Epidermal melanocyte (primary cell): ENCODE data around the gene EEFSEC.

Experiments
- DNase-seq: peaks from one replicate; pipeline ENCODE4 v3.0.0; 2011; ENCODE audit warnings: low spot score; ENCODE audit not compliant: insufficient read length

The EEFSEC gene

DNA sequence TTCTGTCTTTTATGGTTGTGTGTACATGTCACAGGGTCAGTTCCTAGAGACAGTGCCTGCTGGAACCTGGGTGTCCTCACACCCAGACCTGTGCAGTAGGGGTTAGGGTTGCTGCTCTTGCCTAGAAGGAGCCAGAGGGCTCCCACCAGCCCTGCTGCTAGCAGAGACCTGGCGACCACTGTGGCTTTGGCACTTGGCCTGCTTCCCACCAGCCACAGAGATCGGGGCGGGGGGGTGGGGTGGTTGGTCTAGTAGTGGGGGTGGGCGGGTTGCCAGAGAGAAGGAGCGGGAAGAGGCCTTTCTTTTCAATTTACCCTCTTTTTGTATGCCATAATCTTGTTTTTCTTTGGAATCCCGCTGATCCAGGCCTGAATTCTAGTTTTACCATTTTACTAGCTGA lies 29.4 kb downstream of the EEFSEC start:
- DNase-seq, result no peak

- no peak for DNase-seq
Measured at GRCh38 chr3:128185630-128186447, 32.6 kb downstream of the EEFSEC start.

DNA sequence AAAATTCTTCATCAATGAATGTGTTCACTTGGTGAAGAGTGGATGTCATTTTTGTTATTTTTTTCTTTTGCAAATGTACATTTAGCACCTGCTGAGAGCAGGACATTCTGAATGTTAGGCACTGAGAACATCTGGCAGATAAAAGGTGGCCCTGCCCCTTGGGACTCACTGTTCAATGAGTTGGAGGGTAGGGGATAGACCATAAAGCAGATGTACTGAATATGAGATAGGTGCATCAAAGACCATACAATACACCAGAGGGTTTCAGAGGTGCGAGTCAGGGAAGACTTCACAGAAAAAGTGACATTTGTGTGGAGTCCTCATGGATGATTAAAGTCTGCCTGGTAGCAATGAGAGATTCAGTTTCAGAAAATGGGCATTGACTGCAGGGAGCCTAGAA lies 34.2 kb downstream of the EEFSEC start:
- DNase-seq, result no peak

DNA sequence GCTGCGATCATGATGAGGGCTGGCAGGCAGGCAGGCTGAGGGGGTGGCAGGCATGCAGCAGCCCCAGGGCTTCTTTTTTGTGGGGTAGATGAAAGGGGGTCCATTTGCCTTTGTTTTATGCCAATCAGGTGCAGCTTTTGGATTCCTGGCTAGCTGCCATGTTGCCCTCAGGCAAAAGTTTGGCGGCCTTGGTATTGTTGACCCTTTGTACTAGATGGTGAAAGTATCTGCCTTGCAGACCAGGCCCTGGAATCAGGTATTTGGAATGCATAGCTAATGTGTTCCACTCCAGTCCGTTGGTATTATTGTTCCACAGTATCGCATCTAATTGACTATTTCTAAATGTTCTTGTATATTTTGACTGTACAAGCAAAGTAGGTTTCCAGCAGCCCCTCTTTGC lies 35.0 kb downstream of the EEFSEC start:
- DNase-seq, result no peak

DNA sequence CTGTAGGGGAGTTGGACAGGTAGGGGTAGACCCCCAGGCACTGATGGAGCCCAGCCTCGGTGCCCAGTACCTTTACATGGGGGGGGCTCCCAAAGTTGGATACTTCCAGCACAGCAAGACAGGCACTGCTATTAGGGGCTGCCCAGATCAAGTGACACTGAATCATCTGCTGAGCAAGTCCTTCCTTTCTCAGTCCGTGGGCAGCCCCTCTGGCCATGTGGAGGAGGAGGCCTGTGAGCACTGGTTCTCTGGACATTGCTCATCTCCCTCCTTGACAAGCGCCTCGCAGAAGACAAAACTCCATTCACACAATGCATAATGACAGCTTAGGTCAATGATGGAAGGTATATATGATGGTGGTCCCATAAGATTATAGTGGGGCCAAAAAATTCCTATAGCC lies 35.7 kb downstream of the EEFSEC start:
- no peak for DNase-seq

- no peak for DNase-seq
Measured at GRCh38 chr3:128190501-128190900, 37.2 kb downstream of the EEFSEC start.

DNA sequence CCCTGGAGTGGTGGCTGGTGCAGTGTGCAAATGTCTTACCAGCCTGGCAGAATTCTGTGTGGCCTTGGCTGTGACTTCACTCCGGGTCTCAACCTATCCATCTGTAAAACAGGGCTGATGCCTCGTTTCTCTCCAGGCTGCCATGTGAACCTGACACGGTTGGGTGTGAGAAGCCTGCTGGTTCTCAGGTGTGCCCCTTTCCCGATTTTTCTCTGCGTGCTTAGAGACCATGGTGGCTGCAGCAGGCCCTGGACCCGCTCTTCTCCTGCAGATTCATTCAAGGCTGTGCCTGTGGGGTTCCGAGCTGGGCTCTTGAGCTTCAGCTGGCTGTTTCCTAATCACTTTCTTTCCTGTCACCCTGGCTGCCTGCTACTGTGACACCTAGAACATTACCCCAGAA lies 38.9 kb downstream of the EEFSEC start:
- no peak for DNase-seq

DNA sequence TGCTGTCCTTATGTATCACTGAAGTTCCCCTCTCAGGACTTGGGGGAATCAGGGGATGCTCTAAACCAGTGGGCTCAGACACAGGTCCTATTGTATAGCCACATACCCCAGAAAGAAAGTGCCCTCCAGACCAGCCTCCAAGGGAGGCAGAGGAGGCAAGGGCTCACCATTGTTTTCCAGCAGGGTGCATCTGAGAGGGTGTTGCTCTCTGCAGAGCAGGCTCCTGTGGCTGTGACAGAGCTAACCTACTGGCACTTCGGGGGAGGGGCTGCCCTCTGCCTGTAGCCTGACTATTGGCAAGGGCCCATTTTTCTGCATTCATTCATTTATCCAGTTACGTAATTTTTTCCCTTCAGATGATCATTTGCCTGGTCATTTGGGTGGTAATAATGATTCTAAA lies 39.9 kb downstream of the EEFSEC start:
- DNase-seq, result no peak

DNA sequence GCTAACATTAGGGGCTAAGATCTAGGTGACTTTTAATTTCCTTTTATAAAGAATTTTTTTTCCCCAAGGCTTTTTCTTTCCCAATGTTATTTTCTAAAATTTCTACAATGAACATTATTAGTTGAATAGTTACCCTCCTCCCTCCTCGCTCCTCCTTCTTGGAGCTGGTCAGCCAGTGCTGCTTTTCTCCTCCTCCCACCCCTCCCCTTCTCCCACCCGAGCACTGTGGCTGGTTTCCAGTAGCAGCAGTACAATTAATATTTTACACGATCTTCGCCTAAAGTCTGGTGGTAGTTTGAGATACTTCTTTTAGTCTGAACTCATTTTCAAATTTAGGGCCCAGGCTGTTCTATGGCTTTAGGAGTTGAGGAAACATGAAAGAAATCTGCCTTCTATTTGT lies 41.6 kb downstream of the EEFSEC start:
- no peak for DNase-seq

DNA sequence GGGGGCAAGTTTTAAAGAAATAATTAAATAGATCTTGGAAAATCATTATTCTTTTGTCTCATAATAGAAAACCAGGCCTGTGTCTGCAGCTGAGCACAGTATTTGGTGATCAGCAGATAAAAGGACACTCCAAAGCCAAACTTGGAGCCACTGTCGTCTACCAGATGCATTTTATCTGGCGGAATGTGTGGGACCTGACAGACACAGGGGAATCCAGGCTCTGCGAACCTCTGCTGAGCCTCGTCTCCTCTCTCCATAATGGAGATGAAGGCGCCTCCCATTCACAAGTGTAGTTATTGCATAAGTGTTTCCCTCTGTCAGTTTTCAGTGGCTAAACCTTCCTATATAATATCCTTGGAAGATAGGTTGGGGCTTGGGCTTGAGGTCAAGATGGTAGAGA lies 42.1 kb downstream of the EEFSEC start:
- DNase-seq, result no peak

GRCh38 chr3:128195802-128196201 lies 42.5 kb downstream of the EEFSEC start:
- DNase-seq, result no peak

GRCh38 chr3:128196647-128197046 lies 43.4 kb downstream of the EEFSEC start:
- no peak for DNase-seq

- DNase-seq, result peak; percentile 41
Measured at GRCh38 chr3:128197855-128198254, 44.6 kb downstream of the EEFSEC start.

DNA sequence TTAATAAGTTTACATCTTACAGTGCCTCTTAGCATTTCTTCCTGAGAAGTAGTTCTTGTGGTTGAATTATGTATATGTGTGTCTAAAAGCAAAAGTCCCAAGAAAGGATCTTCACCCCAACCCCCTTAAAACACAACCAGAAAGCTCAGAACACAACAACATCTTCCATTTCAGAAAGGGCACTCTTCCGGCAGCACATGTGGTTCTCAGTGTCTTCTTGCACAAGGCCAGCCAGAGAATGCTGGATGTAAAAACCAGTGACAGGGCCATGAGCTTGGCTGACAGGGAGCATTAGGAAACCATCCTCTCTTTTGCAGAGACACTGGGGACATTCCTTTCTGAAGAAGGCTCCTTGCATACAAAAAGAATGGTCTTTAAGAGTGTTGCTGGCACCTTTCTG lies 45.0 kb downstream of the EEFSEC start:
- peak; percentile 28 for DNase-seq

- no peak for DNase-seq
Measured at GRCh38 chr3:128199110-128199509, 45.8 kb downstream of the EEFSEC start.

GRCh38 chr3:128201158-128201755 lies 48.0 kb downstream of the EEFSEC start:
- no peak for DNase-seq

DNA sequence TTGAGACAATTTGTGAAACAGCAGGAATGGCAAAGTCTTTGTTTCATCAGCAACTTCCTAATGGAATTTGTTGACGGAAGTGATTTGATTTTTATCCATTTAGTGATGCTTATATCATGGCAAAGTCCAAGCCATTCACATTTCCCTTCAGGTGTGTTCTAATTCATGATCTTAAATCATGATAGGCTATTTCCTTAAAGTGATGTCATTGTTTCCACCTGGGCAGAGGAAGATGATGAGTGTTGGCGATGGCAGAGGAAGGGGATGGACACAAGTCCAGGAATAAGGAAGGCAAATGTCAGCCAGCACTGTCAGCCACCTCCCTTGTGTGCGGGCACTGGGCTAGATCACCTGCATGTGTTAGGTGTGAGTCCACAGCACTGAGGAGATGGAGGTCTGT lies 49.9 kb downstream of the EEFSEC start:
- DNase-seq, result no peak

GRCh38 chr3:128205558-128206145 lies 52.4 kb downstream of the EEFSEC start:
- DNase-seq, result no peak

- DNase-seq, result no peak
Measured at GRCh38 chr3:128207951-128208350, 54.7 kb downstream of the EEFSEC start.

DNA sequence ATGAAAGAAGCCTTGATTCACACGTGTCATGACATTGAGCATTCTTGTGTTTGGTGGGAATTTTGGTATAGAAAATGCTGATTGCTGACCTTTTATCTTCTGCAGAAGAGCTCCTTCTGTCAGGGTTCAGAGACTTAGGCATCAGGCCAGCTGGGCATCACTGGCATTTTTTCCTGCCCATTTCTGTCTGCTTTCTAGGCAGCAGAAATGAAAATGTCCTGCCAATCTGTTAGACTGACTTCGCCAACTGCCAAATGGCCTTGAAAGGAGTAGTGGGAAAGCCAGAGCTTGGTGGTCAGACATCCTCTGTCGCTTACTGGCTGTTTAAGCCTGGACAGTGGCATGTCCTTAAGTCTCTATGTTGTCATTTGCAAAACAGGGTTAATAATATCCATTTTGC lies 57.4 kb downstream of the EEFSEC start:
- DNase-seq, result no peak

GRCh38 chr3:128214056-128214455 lies 60.8 kb downstream of the EEFSEC start:
- no peak for DNase-seq

- no peak for DNase-seq
Measured at GRCh38 chr3:128215290-128215689, 62.0 kb downstream of the EEFSEC start.
